ENCODE results near the gene KLF6.

GRCh38 chr10:3814838-3815220, 29.8 kb upstream of the KLF6 start:
- no peak for TF ChIP-seq CTCF (IDR thresholded peaks at IDR 0.05; ENCODE audit: extremely low read depth in 1 of 2, insufficient read depth in 1 of 2, low read depth in 1 of 2, low read length in 2 of 2)
- no peak for TF ChIP-seq POLR2A (IDR thresholded peaks at IDR 0.05; ENCODE audit: low read depth, low read length)
- no peak for TF ChIP-seq POLR2AphosphoS5 (IDR thresholded peaks at IDR 0.05; ENCODE audit: insufficient read depth, low read depth, low read length)

Data from endothelial cell of umbilical vein (primary cell).